GM12892 (cell line): ENCODE measurements around the gene TAMALIN. TPM values are rescaled to one million over a fixed set of nuclear protein-coding genes. Genes with fewer than 3 reads are reported as not detected.

Experiments used
- DNase-seq: peaks from one replicate; pipeline ENCODE4 v3.0.0; 2011; ENCODE audit not compliant: insufficient read length
- FAIRE-seq: peaks from 2 replicates; lab custom pipeline; 2011; peaks lifted over from hg19 to GRCh38; lab: Jason Lieb, UNC
- POLR2A ChIP-seq: IDR thresholded peaks from 2 replicates; pipeline ENCODE4 v1.6.1; 2011; ENCODE audit warnings: low read depth, low read length, control low read depth
- POLR2AphosphoS5 ChIP-seq: IDR thresholded peaks from 2 replicates; pipeline ENCODE4 v1.6.1; 2011; ENCODE audit warnings: low read depth, low read length, control low read depth
- TAF1 ChIP-seq: IDR thresholded peaks from 2 replicates; pipeline ENCODE4 v1.6.1; 2011; ENCODE audit warnings: low read depth, mild to moderate bottlenecking, control low read depth, low read length, borderline replicate concordance
- polyA plus RNA-seq: library from polyadenylated mRNA; unstranded; fragments of >200 nt; gene quantifications from one replicate; pipeline ENCODE4 v1.2.1, GENCODE V29; 2012; ENCODE audit warnings: missing spikeins, inconsistent platforms; ENCODE audit not compliant: missing spikeins

TAMALIN gene
- 0.57 TPM for polyA plus RNA-seq

DNA sequence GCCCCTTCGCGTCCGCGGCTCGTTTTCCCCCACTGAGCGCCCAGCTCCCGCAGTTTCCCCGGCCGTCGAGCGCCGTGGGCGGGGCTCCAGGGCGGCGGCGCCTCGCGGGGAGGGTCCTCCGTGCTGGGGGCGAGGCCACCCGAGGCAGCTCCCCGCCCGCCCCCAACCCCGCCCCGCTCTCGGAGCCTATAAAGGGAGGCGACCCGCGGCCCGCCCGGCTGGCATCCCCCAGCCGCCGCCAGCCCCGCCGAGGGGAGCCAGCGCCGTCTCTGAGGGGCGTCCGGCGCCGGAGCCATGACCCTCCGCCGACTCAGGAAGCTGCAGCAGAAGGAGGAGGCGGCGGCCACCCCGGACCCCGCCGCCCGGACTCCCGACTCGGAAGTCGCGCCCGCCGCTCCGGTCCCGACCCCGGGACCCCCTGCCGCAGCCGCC is at the start of gene TAMALIN:
Gene TAMALIN, plus strand, starts transcription at position 221 of the 432 bp plus-strand sequence. Its CDS starts 74 bp downstream, at position 295.
- FAIRE-seq (no peak), DNase-seq (no peak)
- no peak for TF ChIP-seq TAF1
- TF ChIP-seq POLR2A = no peak
- no peak for TF ChIP-seq POLR2AphosphoS5

GRCh38 chr12:51958542-51958941 is 48.2 kb upstream of the TAMALIN start:
- DNase-seq (no peak), FAIRE-seq (no peak)
- TF ChIP-seq TAF1 (no peak), POLR2AphosphoS5 (no peak), POLR2A (no peak)

DNA sequence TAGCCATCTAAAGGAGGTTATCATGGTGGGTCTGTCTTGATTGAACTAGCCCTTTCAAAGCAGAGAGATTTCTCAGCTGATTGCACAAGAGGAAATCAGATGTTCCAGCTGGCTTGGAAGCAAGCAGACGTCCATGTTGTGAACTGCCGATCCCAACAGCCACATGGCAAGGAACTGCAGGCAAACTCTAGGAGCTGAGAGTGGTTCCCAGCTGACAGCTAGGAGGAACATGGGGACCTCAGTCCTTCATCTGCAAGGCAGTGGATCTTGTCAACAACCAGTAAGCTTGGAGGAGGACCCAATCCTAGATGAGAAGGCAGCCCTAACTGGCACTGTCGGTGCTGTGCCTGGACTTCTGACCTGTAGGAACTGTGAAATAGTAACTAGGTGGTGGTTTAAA is 47.5 kb upstream of the TAMALIN start:
- no peak for DNase-seq
- no peak for FAIRE-seq
- no peak for TF ChIP-seq POLR2A
- no peak for TF ChIP-seq POLR2AphosphoS5
- no peak for TF ChIP-seq TAF1

- no peak for FAIRE-seq
- no peak for TF ChIP-seq TAF1
- TF ChIP-seq POLR2A = no peak
- TF ChIP-seq POLR2AphosphoS5 = no peak
Measured at GRCh38 chr12:51959921-51960320, 46.8 kb upstream of the TAMALIN start.

DNA sequence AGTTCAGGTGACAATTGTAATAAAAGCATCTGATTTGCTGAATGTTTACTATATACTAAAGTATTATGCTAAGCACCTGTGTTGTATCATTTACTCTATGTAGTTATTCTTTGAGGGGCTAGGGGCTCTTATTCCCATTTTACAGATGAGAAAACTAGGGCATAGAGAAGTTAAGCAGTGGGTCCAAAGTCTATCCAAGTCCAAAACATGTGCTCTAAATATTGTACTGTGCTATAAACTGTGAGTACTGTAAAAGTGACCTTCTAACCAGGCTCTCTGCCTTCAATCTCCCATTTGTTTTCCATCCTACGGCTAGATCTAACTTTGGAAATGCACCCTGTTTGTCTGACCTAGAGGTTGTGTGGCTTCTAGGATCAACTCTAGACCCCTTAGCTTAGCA is 46.3 kb upstream of the TAMALIN start:
- TF ChIP-seq POLR2A (no peak), TAF1 (no peak), POLR2AphosphoS5 (no peak)
- DNase-seq (no peak), FAIRE-seq (no peak)

More at GRCh38 chr12:51959921-51960320, 46.8 kb upstream of the TAMALIN start:
- no peak for DNase-seq

DNA sequence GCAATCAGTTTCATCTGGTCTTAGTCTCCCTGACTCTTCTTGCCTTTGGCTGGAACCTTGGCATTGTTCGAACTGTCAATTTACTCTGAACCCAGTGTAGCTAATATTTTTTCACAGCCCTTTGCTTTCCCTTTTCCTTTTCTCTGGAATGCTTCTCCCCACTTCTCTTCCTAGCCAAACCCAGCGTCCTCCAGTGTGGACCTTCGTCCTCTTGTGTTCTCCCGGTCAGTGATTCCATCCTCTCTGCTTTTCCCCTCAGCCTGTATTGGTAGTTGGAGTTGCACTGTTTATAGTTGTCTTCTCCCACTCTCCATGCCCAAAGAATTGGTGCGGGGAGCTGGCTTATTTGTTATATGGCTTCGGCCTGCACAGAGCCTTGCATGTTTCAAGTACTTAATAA is 45.9 kb upstream of the TAMALIN start:
- FAIRE-seq (no peak), DNase-seq (no peak)
- TF ChIP-seq POLR2A (no peak), POLR2AphosphoS5 (no peak), TAF1 (no peak)

DNA sequence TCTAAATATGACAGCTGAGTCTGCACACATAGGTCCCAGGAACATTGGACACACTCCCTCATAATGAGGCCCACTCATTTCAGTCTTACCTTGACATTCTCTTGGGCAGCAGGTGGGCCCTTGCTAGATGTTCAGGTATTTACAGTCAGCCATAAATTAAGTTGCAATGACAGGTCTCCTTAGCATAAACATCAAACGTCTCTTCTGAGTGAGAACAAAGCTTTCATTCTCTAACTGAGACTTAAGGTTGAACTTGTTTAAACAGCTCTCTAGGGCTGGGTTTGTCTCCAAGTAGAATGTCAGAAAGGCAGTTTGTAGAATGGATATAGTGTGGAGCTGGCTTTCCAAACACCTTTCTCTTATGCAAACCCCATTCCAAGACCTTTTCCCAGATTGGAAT is 44.9 kb upstream of the TAMALIN start:
- DNase-seq = no peak
- no peak for FAIRE-seq
- TF ChIP-seq POLR2AphosphoS5 = no peak
- TF ChIP-seq TAF1 = no peak
- no peak for TF ChIP-seq POLR2A

DNA sequence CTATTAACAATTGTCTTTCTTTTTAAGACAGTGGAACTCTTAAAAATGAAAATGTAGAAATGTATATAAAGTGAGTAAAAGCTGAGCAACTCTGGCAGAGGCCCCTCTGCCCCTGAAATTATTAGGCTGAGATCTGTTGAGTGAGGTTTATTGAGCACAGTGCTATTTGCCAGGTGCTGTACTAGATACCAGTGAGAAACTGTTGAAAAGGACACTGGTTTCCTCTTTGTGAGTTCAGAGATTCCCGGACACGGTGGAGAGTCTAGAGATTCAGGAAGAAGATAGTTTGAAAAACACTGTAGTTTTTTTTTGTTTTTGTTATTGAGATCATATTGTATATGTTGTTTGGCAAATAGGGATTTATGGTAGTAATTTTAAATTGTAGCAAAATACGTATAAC is 44.0 kb upstream of the TAMALIN start:
- no peak for DNase-seq
- TF ChIP-seq POLR2AphosphoS5 = no peak
- FAIRE-seq = no peak

DNA sequence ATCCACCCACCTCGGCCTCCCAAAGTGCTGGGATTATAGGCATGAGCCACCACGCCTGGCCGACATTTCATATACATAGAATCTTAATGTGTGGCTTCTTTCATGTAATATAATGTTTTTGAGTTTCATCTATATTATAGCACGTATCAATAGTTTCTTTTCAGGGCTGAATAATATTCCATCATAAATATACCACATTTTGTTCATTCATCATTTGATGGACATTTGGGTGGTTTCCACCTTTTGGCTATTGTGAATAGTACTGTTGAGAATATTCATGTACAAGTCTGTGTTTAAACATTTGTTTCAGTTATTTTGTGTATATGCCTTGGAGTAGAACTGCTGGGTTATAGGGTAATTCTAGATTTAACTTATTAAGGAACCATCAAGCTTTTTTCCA is 43.3 kb upstream of the TAMALIN start:
- no peak for FAIRE-seq
- no peak for DNase-seq
- TF ChIP-seq POLR2AphosphoS5 = no peak
- TF ChIP-seq POLR2A = no peak
- TF ChIP-seq TAF1 = no peak

DNA sequence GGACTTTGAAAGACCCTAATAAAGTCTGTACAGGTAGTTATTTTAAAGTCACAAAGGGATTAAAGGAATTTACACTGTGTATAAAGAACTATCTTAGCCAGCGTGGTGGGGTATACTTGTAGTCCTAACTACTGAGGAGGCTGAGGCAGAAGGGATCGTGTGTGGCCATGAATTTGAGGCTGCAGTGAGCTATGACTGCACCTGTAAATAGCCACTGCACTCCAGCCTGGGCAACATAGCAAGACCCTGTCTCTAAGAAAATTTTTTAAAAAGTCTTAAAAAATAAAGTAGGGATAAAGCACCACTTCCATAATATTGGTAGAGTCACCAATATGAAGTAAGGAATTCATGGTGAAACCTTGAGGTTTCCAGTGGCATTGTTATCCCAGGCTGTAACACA is 37.1 kb upstream of the TAMALIN start:
- TF ChIP-seq POLR2AphosphoS5 (no peak), POLR2A (no peak)
- no peak for FAIRE-seq
- DNase-seq = no peak

DNA sequence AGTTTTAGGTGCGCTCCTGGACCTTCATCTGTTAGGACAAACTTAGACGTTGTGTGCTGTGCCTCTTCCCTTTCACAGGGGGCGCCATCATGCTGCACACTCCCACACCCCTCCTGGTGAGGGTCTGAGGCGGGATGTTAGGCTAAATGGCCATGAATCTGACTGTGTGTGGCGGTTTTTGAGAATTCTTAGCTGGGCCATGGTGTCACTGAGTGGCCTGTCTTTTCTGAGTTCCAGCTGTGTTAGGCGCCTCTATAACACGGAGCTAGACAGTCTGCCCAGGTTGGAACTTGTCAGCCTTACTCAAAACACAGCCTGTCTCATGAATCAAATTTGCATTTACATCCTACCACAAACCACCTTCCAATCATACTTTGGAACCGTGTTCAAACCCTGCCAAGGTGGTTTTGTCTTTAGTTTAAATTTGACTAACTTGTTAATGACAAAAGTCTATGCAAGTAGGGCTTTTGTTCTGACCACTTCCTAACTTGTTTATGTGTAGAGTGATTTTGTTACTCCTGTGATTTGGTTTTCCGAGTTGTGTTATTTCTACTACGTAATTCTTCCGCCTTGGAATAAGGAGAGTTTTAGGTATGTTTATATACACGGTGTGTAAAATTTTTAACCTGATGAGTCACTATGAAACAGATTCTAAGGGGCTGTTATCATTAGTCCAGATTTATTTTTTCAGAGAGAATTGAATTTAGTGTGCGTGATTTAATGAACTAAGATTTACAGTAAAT is 35.7 kb upstream of the TAMALIN start:
- FAIRE-seq = peak; percentile 67
- TF ChIP-seq TAF1 = no peak
- no peak for TF ChIP-seq POLR2A
- TF ChIP-seq POLR2AphosphoS5 = no peak
- no peak for DNase-seq

- FAIRE-seq = no peak
- TF ChIP-seq TAF1 (no peak), POLR2A (no peak), POLR2AphosphoS5 (no peak)
- no peak for DNase-seq
Measured at GRCh38 chr12:51971679-51972421, 34.9 kb upstream of the TAMALIN start.
